ENCODE results near the gene PHACTR1. TPM values are rescaled to one million over a fixed set of nuclear protein-coding genes. Genes with fewer than 3 reads are reported as not detected.

The PHACTR1 gene
- total RNA-seq, 1 donor from 2014 or later: 8.4 TPM

DNA sequence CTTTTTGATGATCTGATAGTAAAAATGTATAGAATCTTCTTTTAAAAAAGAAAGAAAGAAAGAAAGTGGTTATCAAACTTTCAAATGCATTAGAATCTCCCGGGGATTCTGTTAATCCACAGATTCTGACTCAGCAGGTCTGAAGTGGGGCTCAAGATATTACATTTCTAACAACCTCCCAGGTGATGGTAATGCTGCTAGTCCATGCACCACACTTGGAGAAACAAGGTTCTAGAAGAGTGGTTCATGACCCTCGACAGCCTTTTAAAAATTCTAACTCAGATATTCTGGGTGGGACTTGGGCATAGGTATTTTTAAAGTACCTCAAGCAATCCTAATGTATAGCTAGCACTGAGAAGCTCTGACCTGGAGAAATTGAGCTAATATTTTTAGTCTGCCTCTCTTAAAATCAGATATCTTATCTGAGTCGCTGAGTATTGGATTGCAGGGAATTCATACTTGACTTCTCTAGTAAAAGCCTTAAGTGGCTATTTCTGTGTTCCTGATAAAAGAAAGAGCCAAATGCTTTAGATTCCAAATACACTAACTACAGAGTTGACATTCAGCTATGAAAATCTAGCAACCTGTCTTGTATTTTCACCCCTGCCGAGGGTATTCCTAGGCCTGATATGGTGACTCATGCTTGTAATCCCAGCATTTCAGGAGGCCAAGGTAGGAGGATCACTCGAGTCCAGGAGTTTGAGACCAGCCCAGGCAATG lies 252.4 kb downstream of the PHACTR1 start:
- intact Hi-C loops (cut with DNase I): no loop called here
- peak overlapping the region in 1 of 2 donors; percentile 1 for H3K4me3 ChIP-seq
- peaks cover 0 to 48% of the 10 kb centered on the region in 2 donors for H3K4me1 ChIP-seq
- TF ChIP-seq, protein P1, sequence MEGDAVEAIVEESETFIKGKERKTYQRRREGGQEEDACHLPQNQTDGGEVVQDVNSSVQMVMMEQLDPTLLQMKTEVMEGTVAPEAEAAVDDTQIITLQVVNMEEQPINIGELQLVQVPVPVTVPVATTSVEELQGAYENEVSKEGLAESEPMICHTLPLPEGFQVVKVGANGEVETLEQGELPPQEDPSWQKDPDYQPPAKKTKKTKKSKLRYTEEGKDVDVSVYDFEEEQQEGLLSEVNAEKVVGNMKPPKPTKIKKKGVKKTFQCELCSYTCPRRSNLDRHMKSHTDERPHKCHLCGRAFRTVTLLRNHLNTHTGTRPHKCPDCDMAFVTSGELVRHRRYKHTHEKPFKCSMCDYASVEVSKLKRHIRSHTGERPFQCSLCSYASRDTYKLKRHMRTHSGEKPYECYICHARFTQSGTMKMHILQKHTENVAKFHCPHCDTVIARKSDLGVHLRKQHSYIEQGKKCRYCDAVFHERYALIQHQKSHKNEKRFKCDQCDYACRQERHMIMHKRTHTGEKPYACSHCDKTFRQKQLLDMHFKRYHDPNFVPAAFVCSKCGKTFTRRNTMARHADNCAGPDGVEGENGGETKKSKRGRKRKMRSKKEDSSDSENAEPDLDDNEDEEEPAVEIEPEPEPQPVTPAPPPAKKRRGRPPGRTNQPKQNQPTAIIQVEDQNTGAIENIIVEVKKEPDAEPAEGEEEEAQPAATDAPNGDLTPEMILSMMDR (IDR thresholded peaks at IDR 0.05): no peak
- DNase-seq (ENCODE audit: low spot score in 2 of 2): no peak
- peaks cover 0 to 1% of the 10 kb centered on the region in 2 donors for H3K36me3 ChIP-seq
- H3K27ac ChIP-seq: peak overlapping the region; percentile 66 to 91
- H3K9me3 ChIP-seq: no peaks in the 10 kb centered on the region
- no peaks in the 10 kb centered on the region for H3K27me3 ChIP-seq

DNA sequence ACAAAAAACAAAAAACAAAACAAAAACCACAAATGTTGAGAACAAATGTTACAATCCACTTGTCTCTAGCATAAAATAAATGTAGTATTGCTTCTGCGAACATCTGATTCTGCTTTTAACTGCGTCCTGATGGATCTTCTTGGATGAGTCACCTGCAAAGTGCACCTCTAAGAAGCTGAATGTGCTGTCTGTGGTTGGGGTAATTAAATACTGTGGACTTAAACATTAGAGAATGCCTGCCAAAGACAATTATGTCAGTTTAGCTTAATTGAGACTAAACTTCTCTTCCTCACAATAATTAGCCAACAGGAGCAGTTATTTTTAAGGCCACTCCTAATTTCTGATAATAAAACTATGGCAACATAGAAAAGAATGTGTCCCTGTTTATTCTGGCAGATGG lies 253.4 kb downstream of the PHACTR1 start:
- Histone ChIP-seq H3K27me3 (no peaks in the 10 kb centered on the region), H3K27ac (peak overlapping the region; percentile 50 to 66), H3K4me3 (no peak overlapping the region), H3K9me3 (no peaks in the 10 kb centered on the region), H3K4me1 (peaks cover 0 to 42% of the 10 kb centered on the region in 2 donors), H3K36me3 (peaks cover 0 to 7% of the 10 kb centered on the region in 2 donors)
- TF ChIP-seq, protein P1 (IDR thresholded peaks at IDR 0.05): no peak
- DNase-seq (ENCODE audit: low spot score in 2 of 2): no peak
- intact Hi-C loops (cut with DNase I): no loop called here

DNA sequence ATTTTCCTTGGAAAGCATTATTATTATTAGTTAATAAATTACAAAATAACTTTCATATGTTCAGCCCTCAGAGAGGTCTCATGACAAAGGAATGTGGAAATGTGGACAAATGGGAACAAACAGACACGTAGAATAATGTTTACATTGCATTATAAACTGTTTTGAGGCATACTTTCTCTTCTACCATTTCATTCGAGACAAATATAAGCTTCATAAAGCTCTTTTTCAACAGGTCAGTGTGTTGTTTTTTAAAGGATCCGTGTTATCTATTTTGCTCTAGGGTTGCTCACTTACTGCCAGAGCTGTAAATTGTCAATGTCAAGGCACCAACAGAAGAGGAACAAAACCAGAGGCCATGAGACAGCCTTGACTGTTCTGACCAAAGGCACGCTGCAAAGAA lies 256.8 kb downstream of the PHACTR1 start:
- no peak for DNase-seq (ENCODE audit: low spot score in 2 of 2)
- TF ChIP-seq, protein P1 (IDR thresholded peaks at IDR 0.05): no peak
- Histone ChIP-seq H3K4me1 (peaks cover 0 to 35% of the 10 kb centered on the region in 2 donors), H3K9me3 (no peaks in the 10 kb centered on the region), H3K27ac (no peak overlapping the region), H3K4me3 (no peak overlapping the region), H3K27me3 (no peaks in the 10 kb centered on the region), H3K36me3 (peaks cover 0 to 7% of the 10 kb centered on the region in 2 donors)
- intact Hi-C loops (cut with DNase I): loop anchor here (1.0 kb wide), 1 partner anchor 41 kb away; no protein-coding TSS in a partner anchor

DNA sequence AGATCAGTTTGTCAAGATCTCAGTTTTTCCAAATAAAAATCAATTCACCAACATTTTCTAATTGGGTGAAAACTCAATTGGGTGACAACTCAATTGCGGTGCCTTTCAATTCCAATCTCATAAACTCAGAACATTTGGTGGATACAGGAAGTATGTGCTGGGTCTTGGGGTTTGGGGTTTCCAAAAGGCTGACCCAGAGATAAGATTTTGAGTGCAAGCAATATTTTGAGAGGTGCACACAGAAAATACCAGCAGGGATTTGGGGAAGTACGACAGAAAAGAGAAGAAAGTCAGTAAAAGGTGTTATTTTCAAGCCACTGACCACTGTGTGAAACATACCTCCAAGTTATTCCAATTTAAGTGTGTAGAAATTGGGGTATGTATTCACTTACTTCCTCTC lies 258.0 kb downstream of the PHACTR1 start:
- Histone ChIP-seq H3K27me3 (no peaks in the 10 kb centered on the region), H3K4me1 (peaks cover 0 to 30% of the 10 kb centered on the region in 2 donors), H3K9me3 (no peaks in the 10 kb centered on the region), H3K27ac (no peak overlapping the region), H3K4me3 (no peak overlapping the region), H3K36me3 (peaks cover 0 to 7% of the 10 kb centered on the region in 2 donors)
- intact Hi-C loops (cut with DNase I): no loop called here
- TF ChIP-seq, protein P1 (IDR thresholded peaks at IDR 0.05): no peak
- no peak for DNase-seq (ENCODE audit: low spot score in 2 of 2)

DNA sequence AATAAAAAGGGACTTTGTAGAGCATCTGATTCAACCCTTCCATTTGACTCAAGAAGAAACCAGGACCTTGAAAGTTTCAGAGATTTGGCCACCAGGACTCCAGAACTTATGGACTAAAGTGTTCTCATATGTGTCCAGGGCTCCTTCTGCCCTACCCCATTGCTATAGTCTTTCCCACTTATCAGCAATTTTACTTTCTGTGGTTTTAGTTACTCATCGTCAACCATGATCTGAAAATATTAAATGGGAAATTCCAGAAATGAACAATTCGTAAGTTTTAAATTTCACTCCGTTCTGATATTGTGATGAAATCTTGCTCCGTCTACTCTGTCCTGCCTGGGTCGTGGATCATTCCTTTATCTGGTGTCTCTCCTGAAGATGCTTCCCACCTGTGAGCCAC lies 259.8 kb downstream of the PHACTR1 start:
- TF ChIP-seq, protein P1 (IDR thresholded peaks at IDR 0.05): no peak
- Histone ChIP-seq H3K4me1 (peaks cover 0 to 15% of the 10 kb centered on the region in 2 donors), H3K36me3 (peaks cover 0 to 7% of the 10 kb centered on the region in 2 donors), H3K9me3 (no peaks in the 10 kb centered on the region), H3K27ac (peak overlapping the region in 1 of 2 donors; percentile 6), H3K27me3 (no peaks in the 10 kb centered on the region), H3K4me3 (no peak overlapping the region)
- intact Hi-C loops (cut with DNase I): no loop called here
- no peak for DNase-seq (ENCODE audit: low spot score in 2 of 2)

All from ascending aorta (tissue), 2 donors.